Liver (tissue), 9 donors: ENCODE measurements around the gene LRRC27. TPM values are rescaled to one million over a fixed set of nuclear protein-coding genes. Genes with fewer than 3 reads are reported as not detected.
A peak's percentile ranks its signal among the peaks of the same experiment; 100 is the strongest.

Source experiments
- DNase-seq: peaks from one replicate; pipeline ENCODE4 v3.0.0-alpha.2; 2017; ENCODE audit warnings: low spot score
- H3K27ac ChIP-seq, 2 donors: one replicate each; pipeline ENCODE4 v1.7.0; 2013; ENCODE audit warnings: inconsistent platforms in 2 of 2, low read length in 2 of 2, control low read depth in 1 of 2, low read depth in 1 of 2, mild to moderate bottlenecking in 1 of 2
- H3K27me3 ChIP-seq, 4 donors: one replicate each; pipeline versions ENCODE4 v1.6.1 to v1.7.0; 2013; ENCODE audit warnings: low read length in 3 of 4, inconsistent platforms in 1 of 4, mild to moderate bottlenecking in 1 of 4, moderate library complexity in 1 of 4; ENCODE audit not compliant: control insufficient read depth in 4 of 4, insufficient read depth in 4 of 4
- H3K36me3 ChIP-seq, 4 donors: one replicate each; pipeline versions ENCODE4 v1.6.1 to v1.7.0; 2013; ENCODE audit warnings: low read length in 3 of 4, mild to moderate bottlenecking in 3 of 4, low read depth in 1 of 4, moderate library complexity in 1 of 4; ENCODE audit not compliant: control insufficient read depth in 4 of 4, insufficient read depth in 3 of 4
- H3K4me1 ChIP-seq, 4 donors: one replicate each; pipeline versions ENCODE4 v1.6.1 to v1.7.0; 2013; ENCODE audit warnings: low read length in 3 of 4, mild to moderate bottlenecking in 3 of 4, moderate library complexity in 1 of 4; ENCODE audit not compliant: control insufficient read depth in 4 of 4, insufficient read depth in 4 of 4
- H3K4me3 ChIP-seq, 3 donors: one replicate each; pipeline versions ENCODE4 v1.6.1 to v1.7.0; 2013; ENCODE audit warnings: low read length in 3 of 3, control low read depth in 1 of 3, low read depth in 1 of 3, mild to moderate bottlenecking in 1 of 3
- H3K9ac ChIP-seq, 2 donors: one replicate each; pipeline ENCODE4 v1.7.0; 2013; ENCODE audit warnings: low read length in 2 of 2, mild to moderate bottlenecking in 2 of 2, moderate library complexity in 2 of 2, control low read depth in 1 of 2, low read depth in 1 of 2
- H3K9me3 ChIP-seq, 4 donors: one replicate each; pipeline versions ENCODE4 v1.6.1 to v1.7.0; 2013; ENCODE audit warnings: low read length in 3 of 4; ENCODE audit not compliant: control insufficient read depth in 4 of 4
- ATF3 ChIP-seq: IDR thresholded peaks from 2 replicates; pipeline ENCODE4 v1.6.1; 2016; ENCODE audit warnings: antibody characterized with exemption
- CTCF ChIP-seq: fragments of 150-350 bp; IDR thresholded peaks from 2 replicates; pipeline ENCODE4 v1.5.1; 2017; ENCODE audit warnings: improper control_type of control experiment, low read depth, low read length; ENCODE audit not compliant: missing input control
- EGR1 ChIP-seq, 2 donors: IDR thresholded peaks; 2 replicates each; pipeline ENCODE4 v1.6.1; 2016 to 2018; ENCODE audit warnings: antibody characterized with exemption in 2 of 2, low read depth in 2 of 2
- FOXA1 ChIP-seq: IDR thresholded peaks from 2 replicates; pipeline ENCODE4 v1.6.1; 2016; ENCODE audit warnings: antibody characterized with exemption
- FOXA2 ChIP-seq: IDR thresholded peaks from 2 replicates; pipeline ENCODE4 v1.6.1; 2016; ENCODE audit warnings: antibody characterized with exemption
- GABPA ChIP-seq, 2 donors: IDR thresholded peaks in 1 of 2; conservative IDR thresholded peaks in 1 of 2; 2 replicates each; pipeline ENCODE4 v1.6.1; 2016; ENCODE audit warnings: antibody characterized with exemption in 2 of 2, mild to moderate bottlenecking in 1 of 2, moderate library complexity in 1 of 2
- HNF4A ChIP-seq, 2 donors: conservative IDR thresholded peaks; 2 replicates each; pipeline ENCODE4 v1.6.1; 2016; ENCODE audit warnings: antibody characterized with exemption in 2 of 2, mild to moderate bottlenecking in 2 of 2
- HNF4G ChIP-seq: IDR thresholded peaks from 2 replicates; pipeline ENCODE4 v1.6.1; 2016; ENCODE audit warnings: antibody characterized with exemption
- JUND ChIP-seq, 2 donors: IDR thresholded peaks; 2 replicates each; pipeline ENCODE4 v1.6.1; 2016; ENCODE audit warnings: antibody characterized with exemption in 2 of 2
- MAX ChIP-seq: IDR thresholded peaks from 2 replicates; pipeline ENCODE4 v1.6.1; 2016; ENCODE audit warnings: antibody characterized with exemption
- NR2F2 ChIP-seq: IDR thresholded peaks from 2 replicates; pipeline ENCODE4 v1.6.1; 2016; ENCODE audit warnings: antibody characterized with exemption
- RAD21 ChIP-seq, 2 donors: IDR thresholded peaks; 2 replicates each; pipeline ENCODE4 v1.6.1; 2016; ENCODE audit warnings: antibody characterized with exemption in 2 of 2, mild to moderate bottlenecking in 2 of 2
- REST ChIP-seq: IDR thresholded peaks from 2 replicates; pipeline ENCODE4 v1.6.1; 2016; ENCODE audit warnings: antibody characterized with exemption, mild to moderate bottlenecking
- RXRA ChIP-seq, 2 donors: IDR thresholded peaks; 2 replicates each; pipeline ENCODE4 v1.6.1; 2017 to 2018; ENCODE audit warnings: antibody characterized with exemption in 2 of 2, mild to moderate bottlenecking in 1 of 2
- SP1 ChIP-seq: IDR thresholded peaks from 2 replicates; pipeline ENCODE4 v1.6.1; 2018; ENCODE audit warnings: antibody characterized with exemption, mild to moderate bottlenecking
- TAF1 ChIP-seq: conservative IDR thresholded peaks from 2 replicates; pipeline ENCODE4 v1.6.1; 2016; ENCODE audit warnings: antibody characterized with exemption, mild to moderate bottlenecking
- YY1 ChIP-seq: IDR thresholded peaks from 2 replicates; pipeline ENCODE4 v1.6.1; 2016; ENCODE audit warnings: antibody characterized with exemption, mild to moderate bottlenecking
- ZBTB33 ChIP-seq: IDR thresholded peaks from 2 replicates; pipeline ENCODE4 v1.6.1; 2016; ENCODE audit warnings: antibody characterized with exemption
- WGBS: extraction: QIAGEN DNeasy Blood & Tissue Kit; methylation state at CpG from one replicate; pipeline ENCODE4 v1.1.7; 2013; 5-methylcytosine and 5-hydroxymethylcytosine counted together
- polyA plus RNA-seq, 2 donors: library from polyadenylated mRNA; stranded (reverse) in 1 of 2; unstranded in 1 of 2; fragments of 200-250 nt in 1 of 2; fragments of >200 nt in 1 of 2; fragmentation: Nextera tagmentation in 1 of 2; extraction: Ambion mirVana in 1 of 2; gene quantifications; one replicate each; pipeline versions ENCODE4 v1.2.1 to v1.2.3, GENCODE V29; 2013 to 2015
- total RNA-seq, 2 donors: library from RNA; depleted of rRNA; stranded (reverse); fragments of >200 nt; gene quantifications; one replicate each; pipeline ENCODE4 v1.2.3, GENCODE V29; 2014
- donor health status: healthy.
- donor health status: healthy.
- donor health status: healthy.
- donor health status: healthy.
- donor health status: healthy.

The LRRC27 gene
- total and polyA plus RNA-seq, 4 donors = 1.8 to 2.8 (median 2.6) TPM

GRCh38 chr10:132419538-132420468 is 87.8 kb downstream of the LRRC27 start:
- peak overlapping the region; percentile 51 to 73 for H3K27ac ChIP-seq
- H3K4me3 ChIP-seq = no peak overlapping the region
- TF ChIP-seq HNF4A (conservative IDR thresholded peaks at IDR 0.05) (no peak), REST (no peak), HNF4G (no peak), MAX (no peak), ATF3 (no peak), CTCF (no peak), RAD21 (IDR thresholded peaks at IDR 0.05) (no peak), EGR1 (IDR thresholded peaks at IDR 0.05; ENCODE audit: low read depth in 2 of 2) (no peak), YY1 (no peak), FOXA1 (no peak), NR2F2 (no peak), RXRA (IDR thresholded peaks at IDR 0.05) (no peak), ZBTB33 (no peak), FOXA2 (no peak), JUND (IDR thresholded peaks at IDR 0.05) (no peak), TAF1 (no peak), SP1 (no peak), GABPA (IDR thresholded peaks at IDR 0.05 in 1 of 2, conservative IDR thresholded peaks at IDR 0.05 in 1 of 2) (no peak)
- no peaks in the 10 kb centered on the region for H3K9me3 ChIP-seq
- no peak overlapping the region for H3K9ac ChIP-seq
- no peak for DNase-seq
- WGBS = 88% methylated on average over 25 of the region's 25 CpGs
- no peaks in the 10 kb centered on the region for H3K27me3 ChIP-seq
- H3K36me3 ChIP-seq = no peaks in the 10 kb centered on the region
- H3K4me1 ChIP-seq = peaks cover 0 to 13% (median 7%) of the 10 kb centered on the region in 4 donors
